PC-9 (cell line): ENCODE measurements around the gene PLET1. TPM values are rescaled to one million over a fixed set of nuclear protein-coding genes. Genes with fewer than 3 reads are reported as not detected.
A peak's percentile ranks its signal among the peaks of the same experiment; 100 is the strongest.

Experiments
- BruUV-seq: library from RNA; stranded (reverse); fragments of 400-500 nt; replicated peaks from 2 replicates; lab custom pipeline; 2021; lab: Mats Ljungman, UMichigan
- CTCF ChIA-PET: fragments of 300-600 bp; sonication (Branson Sonifier 250); formaldehyde crosslinking; loops from one replicate; lab custom pipeline; 2022; ENCODE audit warnings: antibody characterized with exemption; lab: Charles Lee
- POLR2A ChIA-PET: fragments of 300-600 bp; sonication (Branson Sonifier 250); formaldehyde crosslinking; loops from one replicate; lab custom pipeline; 2022; ENCODE audit warnings: antibody characterized with exemption; ENCODE audit not compliant: unreplicated experiment; lab: Charles Lee
- DNase-seq, 2 experiments: peaks; one replicate each; pipeline versions ENCODE4 v3.0.0 to v3.0.0-alpha.2; 2015 to 2022; ENCODE audit warnings: mixed read lengths in 1 of 2
- H2AFZ ChIP-seq: fragments of 200-600 bp; sonication (generic); 2 replicates; pipeline ENCODE4 v1.8.1; 2017; ENCODE audit warnings: antibody characterized with exemption
- H3F3A ChIP-seq: fragments of 200-600 bp; sonication (generic); 2 replicates; pipeline ENCODE4 v1.8.1; 2017; ENCODE audit warnings: antibody characterized with exemption, mild to moderate bottlenecking, low read depth; ENCODE audit not compliant: insufficient read depth
- H3K27ac ChIP-seq: fragments of 200-600 bp; sonication (generic); 2 replicates; pipeline ENCODE4 v1.6.1; 2016; ENCODE audit warnings: mixed run types
- H3K27me3 ChIP-seq: fragments of 200-600 bp; sonication (generic); 2 replicates; pipeline ENCODE4 v1.6.1; 2016; ENCODE audit warnings: low read depth, mixed run types; ENCODE audit not compliant: insufficient read depth
- H3K36me3 ChIP-seq: fragments of 200-600 bp; sonication (generic); 2 replicates; pipeline ENCODE4 v1.6.1; 2016; ENCODE audit warnings: low read depth, mixed run types
- H3K4me1 ChIP-seq: fragments of 200-600 bp; sonication (generic); replicated peaks from 2 replicates; pipeline ENCODE4 v1.6.1; 2016; ENCODE audit warnings: mixed run types; ENCODE audit not compliant: insufficient read depth
- H3K4me2 ChIP-seq: fragments of 200-600 bp; sonication (generic); 2 replicates; pipeline ENCODE4 v1.6.1; 2017; ENCODE audit warnings: mixed run types
- H3K4me3 ChIP-seq: fragments of 200-600 bp; sonication (generic); 2 replicates; pipeline ENCODE4 v1.6.1; 2016; ENCODE audit warnings: mixed run types
- H3K79me2 ChIP-seq: fragments of 200-600 bp; sonication (generic); 2 replicates; pipeline ENCODE4 v1.6.1; 2017; ENCODE audit warnings: low read depth, mixed run types
- H3K9me2 ChIP-seq: fragments of 200-600 bp; sonication (generic); 2 replicates; pipeline ENCODE4 v1.8.1; 2017; ENCODE audit warnings: mild to moderate bottlenecking; ENCODE audit not compliant: insufficient read depth
- H3K9me3 ChIP-seq: fragments of 200-600 bp; sonication (generic); 2 replicates; pipeline ENCODE4 v1.8.1; 2016; ENCODE audit warnings: low read depth; ENCODE audit not compliant: insufficient read depth
- H4K20me1 ChIP-seq: fragments of 200-600 bp; sonication (generic); 2 replicates; pipeline ENCODE4 v1.8.1; 2017; ENCODE audit not compliant: insufficient read depth
- CTCF ChIP-seq: fragments of 200-600 bp; sonication (generic); conservative IDR thresholded peaks from 2 replicates; pipeline ENCODE4 v1.6.1; 2017; ENCODE audit warnings: mixed run types, antibody characterized with exemption, mild to moderate bottlenecking, moderate library complexity
- EZH2 ChIP-seq: fragments of 200-600 bp; sonication (generic); IDR thresholded peaks from 2 replicates; pipeline ENCODE4 v1.8.0; 2017; ENCODE audit warnings: antibody characterized with exemption, low read depth
- intact Hi-C: fragments of 100-400 bp; cut with micrococcal nuclease; formaldehyde crosslinking; loops from one replicate; pipeline ENCODE4 v1.10.0; 2022; ENCODE audit not compliant: unreplicated experiment
- total RNA-seq: library from RNA; stranded (reverse); gene quantifications from 2 replicates; pipeline ENCODE4 v1.2.3, GENCODE V29; 2021

PLET1 gene
- total RNA-seq, 1 experiment from 2014 or later: not detected

DNA sequence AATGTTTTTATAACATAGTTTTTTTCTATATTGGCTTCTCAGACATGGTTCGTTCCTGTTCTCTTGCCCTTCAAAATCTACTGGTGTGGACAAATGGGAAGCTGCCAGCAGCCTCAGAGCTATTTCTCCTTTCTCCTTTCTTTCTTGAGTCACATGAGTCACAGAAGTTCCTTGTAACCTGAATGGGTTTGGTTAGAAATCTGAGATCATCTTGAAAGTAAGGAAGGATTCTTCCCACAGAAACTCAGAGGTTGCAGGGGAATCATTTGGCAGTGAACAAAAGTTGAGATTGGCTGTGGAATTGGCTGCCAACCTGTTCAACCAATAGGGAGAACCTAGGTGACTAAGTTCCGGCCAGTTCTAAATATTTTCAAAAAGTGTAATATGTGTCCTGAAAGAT lies 12.5 kb downstream of the PLET1 start:
- Histone ChIP-seq H3K27me3 (no peaks in the 10 kb centered on the region), H3K4me1 (peaks cover 17% of the 10 kb centered on the region), H3K4me2 (no peak overlapping the region), H4K20me1 (no peaks in the 10 kb centered on the region), H3K79me2 (no peaks in the 10 kb centered on the region), H3K36me3 (no peaks in the 10 kb centered on the region), H3K9me2 (no peaks in the 10 kb centered on the region), H3K9me3 (peaks cover 6% of the 10 kb centered on the region; the same call in 1 of the 2 replicates), H3F3A (peaks cover 5% of the 10 kb centered on the region; the same call in 1 of the 2 replicates), H3K4me3 (no peak overlapping the region), H3K27ac (no peak overlapping the region), H2AFZ (no peak overlapping the region)
- no peak for DNase-seq
- BruUV-seq: no TSS peak
- intact Hi-C loops: no loop called here
- TF ChIP-seq CTCF (no peak), EZH2 (no peak)
- ChIA-PET POLR2A (interaction anchor here (0.7 kb wide), 1 partner anchor 54 kb away, joined by 3 read pairs; no protein-coding TSS in a partner anchor), CTCF (no interaction called here)

GRCh38 chr11:112247201-112247600 lies 13.5 kb downstream of the PLET1 start:
- no TSS peak for BruUV-seq
- H2AFZ ChIP-seq: no peak overlapping the region
- H3K9me3 ChIP-seq: peaks cover 6% of the 10 kb centered on the region; the same call in 1 of the 2 replicates
- H3K4me2 ChIP-seq: peak overlapping the region; percentile 8; the same call in 1 of the 2 replicates
- TF ChIP-seq CTCF (no peak), EZH2 (no peak)
- H3K79me2 ChIP-seq: no peaks in the 10 kb centered on the region
- peak in 1 of 2 experiments; percentile 49 for DNase-seq
- ChIA-PET POLR2A (no interaction called here), CTCF (interaction anchor here (0.6 kb wide), 1 partner anchor 919 kb away, joined by 3 read pairs; no protein-coding TSS in a partner anchor)
- H3K27ac ChIP-seq: no peak overlapping the region
- H3K36me3 ChIP-seq: no peaks in the 10 kb centered on the region
- no peaks in the 10 kb centered on the region for H3K27me3 ChIP-seq
- no peaks in the 10 kb centered on the region for H3K9me2 ChIP-seq
- H3F3A ChIP-seq: peaks cover 5% of the 10 kb centered on the region; the same call in 1 of the 2 replicates
- no peak overlapping the region for H3K4me3 ChIP-seq
- no peaks in the 10 kb centered on the region for H4K20me1 ChIP-seq
- peaks cover 17% of the 10 kb centered on the region for H3K4me1 ChIP-seq
- intact Hi-C loops: no loop called here

- Histone ChIP-seq H4K20me1 (no peaks in the 10 kb centered on the region), H3K36me3 (peaks cover 10% of the 10 kb centered on the region; the same call in 1 of the 2 replicates), H3K27me3 (no peaks in the 10 kb centered on the region), H3K4me3 (no peak overlapping the region), H3F3A (no peaks in the 10 kb centered on the region), H3K4me1 (no peaks in the 10 kb centered on the region), H2AFZ (no peak overlapping the region), H3K9me3 (peaks cover 6% of the 10 kb centered on the region; the same call in 1 of the 2 replicates), H3K9me2 (no peaks in the 10 kb centered on the region), H3K27ac (no peak overlapping the region), H3K79me2 (no peaks in the 10 kb centered on the region), H3K4me2 (no peak overlapping the region)
- intact Hi-C loops: no loop called here
- ChIA-PET POLR2A (interaction anchor here (0.6 kb wide), 1 partner anchor 12 kb away, joined by 3 read pairs; no protein-coding TSS in a partner anchor), CTCF (no interaction called here)
- DNase-seq: peak in 1 of 2 experiments; percentile 42
- BruUV-seq: no TSS peak
- TF ChIP-seq EZH2 (no peak), CTCF (no peak)
Measured at GRCh38 chr11:112241486-112241885, 19.2 kb downstream of the PLET1 start.
